HepG2 (cell line): ENCODE data around the gene CPSF7. TPM values are rescaled to one million over a fixed set of nuclear protein-coding genes. Genes with fewer than 3 reads are reported as not detected.

ENCODE experiments used
- ATAC-seq: fragments of 200-7000 bp; cut with Tn5 transposase; 3 replicates; pipeline ENCODE4 v1.9.1; 2020; ENCODE audit warnings: mild to moderate bottlenecking, moderate library complexity
- BruUV-seq: library from RNA; stranded (reverse); fragments of 400-500 nt; replicated peaks from 2 replicates; lab custom pipeline; 2021; lab: Mats Ljungman, UMichigan
- CTCF ChIA-PET: fragments of 300-600 bp; formaldehyde crosslinking; extraction: SDS; loops from one replicate; lab custom pipeline; 2021; ENCODE audit warnings: low total read pairs, inconsistent platforms, low intra/inter-chr PET ratio; lab: Yijun Ruan, JAX
- POLR2A ChIA-PET: fragments of 350-600 bp; sonication (Branson Sonifier 250); formaldehyde crosslinking; loops from one replicate; lab custom pipeline; 2020; ENCODE audit warnings: antibody characterized with exemption, inconsistent platforms; lab: Yijun Ruan, JAX
- DNase-seq: peaks from one replicate; pipeline ENCODE4 v3.0.0-alpha.2; 2015; ENCODE audit warnings: low spot score
- FAIRE-seq: peaks from 3 replicates; lab custom pipeline; 2011; peaks lifted over from hg19 to GRCh38; lab: Jason Lieb, UNC
- H2AFZ ChIP-seq: one replicate; pipeline ENCODE4 v1.6.1; 2011; ENCODE audit warnings: low read length, inconsistent platforms
- H3K27ac ChIP-seq: fragments of 300-600 bp; 3 replicates; pipeline ENCODE4 v1.8.0; 2011; ENCODE audit warnings: mixed run types, mild to moderate bottlenecking, mixed read lengths, low read length, inconsistent platforms; ENCODE audit not compliant: insufficient read depth; ENCODE audit errors: extremely low read length
- H3K27me3 ChIP-seq, 2 experiments: fragments of 200-600 bp in 1 of 2; 2 replicates in 1 of 2; 3 replicates in 1 of 2; pipeline versions ENCODE4 v1.6.0 to v1.8.0; 2011; ENCODE audit warnings: low read length in 2 of 2, mild to moderate bottlenecking in 2 of 2, moderate library complexity in 2 of 2, inconsistent platforms in 1 of 2; ENCODE audit not compliant: insufficient read depth in 2 of 2, control insufficient read depth in 1 of 2
- H3K36me3 ChIP-seq, 2 experiments: fragments of 200-600 bp in 1 of 2; replicated peaks in 1 of 2; 2 replicates in 1 of 2; 3 replicates in 1 of 2; pipeline versions ENCODE4 v1.5.1 to v1.8.0; 2011; ENCODE audit warnings: low read length in 2 of 2, inconsistent platforms in 1 of 2; ENCODE audit not compliant: insufficient read depth in 2 of 2, control insufficient read depth in 1 of 2
- H3K4me1 ChIP-seq: 2 replicates; pipeline ENCODE4 v1.5.1; 2012; ENCODE audit warnings: low read length, inconsistent platforms; ENCODE audit not compliant: insufficient read depth
- H3K4me2 ChIP-seq: 2 replicates; pipeline ENCODE4 v1.6.0; 2011; ENCODE audit warnings: low read depth, low read length, inconsistent platforms
- H3K4me3 ChIP-seq, 3 experiments: fragments of 200-600 bp in 1 of 3; sonication (generic), shearing (Covaris generic) in 1 of 3; replicated peaks in 1 of 3; 2 replicates each; pipeline ENCODE4 v1.5.1; 2011 to 2016; ENCODE audit warnings: low read length in 3 of 3, inconsistent platforms in 2 of 3, low read depth in 2 of 3, mild to moderate bottlenecking in 2 of 3, control low read depth in 1 of 3, mixed read lengths in 1 of 3; ENCODE audit not compliant: insufficient read depth in 1 of 3
- H3K79me2 ChIP-seq: one replicate; pipeline ENCODE4 v1.6.1; 2011; ENCODE audit warnings: low read length, inconsistent platforms; ENCODE audit not compliant: insufficient read depth
- H3K9ac ChIP-seq: 2 replicates; pipeline ENCODE4 v1.6.0; 2011; ENCODE audit warnings: mild to moderate bottlenecking, low read depth, low read length, inconsistent platforms; ENCODE audit not compliant: insufficient read depth
- H3K9me3 ChIP-seq: 2 replicates; pipeline ENCODE4 v1.5.1; 2012; ENCODE audit warnings: mild to moderate bottlenecking, low read length
- H4K20me1 ChIP-seq: 2 replicates; pipeline ENCODE4 v1.6.0; 2011; ENCODE audit warnings: inconsistent platforms, mild to moderate bottlenecking, low read length, moderate library complexity; ENCODE audit not compliant: insufficient read depth
- HHEX ChIP-seq: IDR thresholded peaks from 2 replicates; pipeline ENCODE4 v1.6.1; 2016; ENCODE audit warnings: control low read depth
- NFIC ChIP-seq: IDR thresholded peaks from 2 replicates; pipeline ENCODE4 v1.6.1; 2012; ENCODE audit warnings: mild to moderate bottlenecking, low read length, inconsistent platforms
- ZFP62 ChIP-seq: sonication (generic); formaldehyde crosslinking; IDR thresholded peaks from 2 replicates; pipeline ENCODE4 v1.4.0; 2020; ENCODE audit warnings: missing genetic modification reagents
- ZNF205 ChIP-seq: IDR thresholded peaks from 2 replicates; pipeline ENCODE4 v1.6.1; 2018; ENCODE audit warnings: missing biosample characterization, missing genetic modification reagents
- ZNF280B ChIP-seq: sonication (generic); formaldehyde crosslinking; IDR thresholded peaks from 2 replicates; pipeline ENCODE4 v1.5.0; 2020; ENCODE audit warnings: missing genetic modification reagents, mild to moderate bottlenecking, borderline replicate concordance
- ZNF564 ChIP-seq: sonication (generic); formaldehyde crosslinking; IDR thresholded peaks from 2 replicates; pipeline ENCODE4 v1.8.1; 2023; ENCODE audit warnings: mild to moderate bottlenecking, missing genetic modification reagents
- WGBS: methylation state at CpG from one replicate; pipeline ENCODE4 v1.1.6; 2017; ENCODE audit warnings: low lambda C conversion rate; 5-methylcytosine and 5-hydroxymethylcytosine counted together
- in situ Hi-C: cut with HindIII; loops from 2 replicates; pipeline ENCODE4 v1.10.0; 2017; ENCODE audit warnings: low pct_unique_long_range_greater_than_20kb; ENCODE audit not compliant: extremely low pct_ligation_motif_present
- intact Hi-C: fragments of 100-400 bp; cut with micrococcal nuclease; formaldehyde crosslinking; loops from one replicate; pipeline ENCODE4 v1.10.0; 2022; ENCODE audit not compliant: unreplicated experiment
- polyA plus RNA-seq, 8 experiments: library from polyadenylated mRNA; depleted of rRNA in 3 of 8; stranded (reverse) in 7 of 8; unstranded in 1 of 8; fragments of >200 nt; fragmentation: Illumina TruSeq in 4 of 8; extraction: Trizol in 4 of 8; gene quantifications; 2 replicates each; pipeline versions ENCODE4 v1.2.1 to v1.2.3, GENCODE V29; 2011 to 2016; ENCODE audit warnings: low read depth in 4 of 8, missing spikeins in 1 of 8, mixed read lengths in 1 of 8; ENCODE audit not compliant: insufficient read depth in 1 of 8
- total RNA-seq, 5 experiments: library from RNA; depleted of rRNA; stranded (reverse); fragments of >200 nt; fragmentation: Illumina TruSeq; extraction: Trizol; gene quantifications; 2 replicates each; pipeline ENCODE4 v1.2.3, GENCODE V29; 2016; ENCODE audit warnings: low read depth in 1 of 5

CPSF7 gene
- total and polyA plus RNA-seq, 2 of the 13 experiments (the other 11 are each of a cell fraction or from before 2014, with no cell fraction given), result 34.1 to 36.8 TPM

- no TSS peak for BruUV-seq
- H3K9me3 ChIP-seq, result no peaks in the 10 kb centered on the region
- H2AFZ ChIP-seq, result no peak overlapping the region
- intact Hi-C loops, result no loop called here
- ATAC-seq (no peak), DNase-seq (no peak), FAIRE-seq (no peak)
- no peaks in the 10 kb centered on the region for H4K20me1 ChIP-seq
- TF ChIP-seq ZFP62 (CRISPR knock-in tag) (no peak), ZNF564 (CRISPR knock-in tag) (no peak), ZNF280B (CRISPR knock-in tag) (no peak), ZNF205 (CRISPR knock-in tag) (no peak), HHEX (no peak)
- no peak overlapping the region for H3K4me3 ChIP-seq
- H3K79me2 ChIP-seq, result no peaks in the 10 kb centered on the region
- H3K27me3 ChIP-seq, result no peaks in the 10 kb centered on the region
- no peak overlapping the region for H3K4me2 ChIP-seq
- WGBS, result 88% methylated on average over 1 of the region's 3 CpGs
- H3K4me1 ChIP-seq, result no peaks in the 10 kb centered on the region
- no peak overlapping the region for H3K27ac ChIP-seq
- CTCF ChIA-PET, result interaction anchor here (1.1 kb wide), 1 partner anchor 56 kb away, joined by 3 read pairs; no protein-coding TSS in a partner anchor
- POLR2A ChIA-PET, result no interaction called here
- H3K9ac ChIP-seq, result no peak overlapping the region
- peaks cover 0 to 3% of the 10 kb centered on the region in 2 experiments; a peak in 2 of 5 replicates for H3K36me3 ChIP-seq
- in situ Hi-C loops, result no loop called here
Observed at GRCh38 chr11:61460474-61460881, 30.7 kb upstream of the CPSF7 start.

- Histone ChIP-seq H3K36me3 (peaks cover 1 to 3% of the 10 kb centered on the region in 2 experiments; a peak in 3 of 5 replicates), H3K27me3 (no peaks in the 10 kb centered on the region), H3K79me2 (no peaks in the 10 kb centered on the region), H3K9me3 (no peaks in the 10 kb centered on the region), H3K4me2 (no peak overlapping the region), H3K4me3 (no peak overlapping the region), H4K20me1 (no peaks in the 10 kb centered on the region), H2AFZ (no peak overlapping the region), H3K27ac (no peak overlapping the region), H3K9ac (no peak overlapping the region), H3K4me1 (no peaks in the 10 kb centered on the region)
- no peak for DNase-seq
- in situ Hi-C loops, result no loop called here
- no peak for ATAC-seq
- WGBS, result 89% methylated on average over 7 of the region's 7 CpGs
- no peak for FAIRE-seq
- ChIA-PET CTCF (no interaction called here), POLR2A (no interaction called here)
- intact Hi-C loops, result no loop called here
- no peak for TF ChIP-seq NFIC
- BruUV-seq, result no TSS peak
Observed at GRCh38 chr11:61454520-61454919, 24.7 kb upstream of the CPSF7 start.
